GM19438 (cell line): Measurements from ENCODE around the gene HINT1.
"Not testable (repeated sequence)": the region's sequence is repeated elsewhere in the genome, so short reads cannot be mapped to it uniquely, and the experiment has no call there.

Source experiments
- ATAC-seq: cut with Tn5 transposase; IDR thresholded peaks from one replicate; pipeline ENCODE4 v1.9.1; 2021; ENCODE audit warnings: low read depth; ENCODE audit not compliant: unreplicated experiment

The HINT1 gene

GRCh38 chr5:131171276-131171810 lies 6.3 kb upstream of the HINT1 start:
- no peak for ATAC-seq

GRCh38 chr5:131170540-131171275 lies 5.7 kb upstream of the HINT1 start, which contains the start of gene LYRM7:
TSS of gene LYRM7 (plus strand) at chr5:131170944. CDS start at chr5:131171021, 77 bp downstream.
- peak; percentile 98 for ATAC-seq

GRCh38 chr5:131169810-131170539 lies 4.9 kb upstream of the HINT1 start:
- no peak for ATAC-seq

- no peak for ATAC-seq
Measured at GRCh38 chr5:131167615-131168014, 2.6 kb upstream of the HINT1 start.

GRCh38 chr5:131164191-131165118 lies 601 bp downstream of the HINT1 start:
- ATAC-seq, result peak; percentile 73

GRCh38 chr5:131163276-131164119 lies 1.6 kb downstream of the HINT1 start:
- no peak for ATAC-seq

- ATAC-seq, result no peak
Measured at GRCh38 chr5:131160134-131160533, 4.9 kb downstream of the HINT1 start.

- no peak for ATAC-seq
Measured at GRCh38 chr5:131156957-131157356, 8.1 kb downstream of the HINT1 start.

- ATAC-seq, result no peak
Measured at GRCh38 chr5:131156385-131156784, 8.7 kb downstream of the HINT1 start.

GRCh38 chr5:131151216-131151615 lies 13.8 kb downstream of the HINT1 start:
- ATAC-seq, result no peak

GRCh38 chr5:131150408-131150807 lies 14.6 kb downstream of the HINT1 start:
- ATAC-seq, result no peak

- no peak for ATAC-seq
Measured at GRCh38 chr5:131148835-131149234, 16.2 kb downstream of the HINT1 start.

- ATAC-seq, result no peak
Measured at GRCh38 chr5:131147258-131147657, 17.8 kb downstream of the HINT1 start.

- ATAC-seq, result no peak
Measured at GRCh38 chr5:131142970-131143617, 22.0 kb downstream of the HINT1 start.

- ATAC-seq, result no peak
Measured at GRCh38 chr5:131139321-131139720, 25.7 kb downstream of the HINT1 start.

- not testable (repeated sequence) for ATAC-seq
Measured at GRCh38 chr5:131138406-131138805, 26.6 kb downstream of the HINT1 start.

GRCh38 chr5:131133091-131133490 lies 32.0 kb downstream of the HINT1 start:
- ATAC-seq, result not testable (repeated sequence)

- ATAC-seq, result no peak
Measured at GRCh38 chr5:131129306-131129705, 35.8 kb downstream of the HINT1 start.

GRCh38 chr5:131127244-131127643 lies 37.8 kb downstream of the HINT1 start:
- ATAC-seq, result not testable (repeated sequence)
